ENCODE measurements around the gene MPPE1.

- TF ChIP-seq POLR2A (IDR thresholded peaks at IDR 0.05): no peak
- no peak for TF ChIP-seq CTCF (IDR thresholded peaks at IDR 0.05)
Measured at GRCh38 chr18:11901826-11902438, 6.2 kb downstream of the MPPE1 start.

All from body of pancreas (tissue), 4 donors.